Measurements from ENCODE around the gene TBX1.

- TF ChIP-seq CTCF (IDR thresholded peaks at IDR 0.05) = no peak
- TF ChIP-seq USF2 (CRISPR knock-in tag; IDR thresholded peaks at IDR 0.05) = no peak
- TF ChIP-seq SMAD4 (CRISPR knock-in tag; IDR thresholded peaks at IDR 0.05) = no peak
- no peak for TF ChIP-seq MAX (CRISPR knock-in tag; IDR thresholded peaks at IDR 0.05)
- no peak for TF ChIP-seq ZNF423 (CRISPR knock-in tag; IDR thresholded peaks at IDR 0.05)
Measured at GRCh38 chr22:19722178-19722981, 38.2 kb upstream of the TBX1 start.

Data from WTC11 (cell line).